ENCODE results near the gene C8B.

The C8B gene

DNA sequence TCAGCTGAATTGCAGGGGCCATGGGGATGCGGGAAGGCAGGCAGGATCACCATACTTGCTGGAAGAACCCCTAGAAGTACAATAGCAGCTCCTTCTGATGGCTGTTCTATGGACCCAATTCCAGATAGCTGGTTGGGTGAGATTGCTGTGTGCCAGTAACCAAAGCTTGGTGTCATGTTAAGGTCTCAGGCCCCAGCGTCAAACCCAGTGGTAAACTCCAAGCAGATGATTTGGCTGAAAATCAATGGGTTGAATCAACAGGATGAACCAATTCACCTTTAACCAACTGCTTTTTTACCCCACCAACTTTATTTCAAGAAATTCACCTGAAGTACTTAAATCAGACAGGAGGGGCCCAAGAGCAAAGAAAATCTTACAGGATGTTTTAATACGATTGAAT is 37.8 kb downstream of the C8B start:
- DNase-seq = no peak

DNA sequence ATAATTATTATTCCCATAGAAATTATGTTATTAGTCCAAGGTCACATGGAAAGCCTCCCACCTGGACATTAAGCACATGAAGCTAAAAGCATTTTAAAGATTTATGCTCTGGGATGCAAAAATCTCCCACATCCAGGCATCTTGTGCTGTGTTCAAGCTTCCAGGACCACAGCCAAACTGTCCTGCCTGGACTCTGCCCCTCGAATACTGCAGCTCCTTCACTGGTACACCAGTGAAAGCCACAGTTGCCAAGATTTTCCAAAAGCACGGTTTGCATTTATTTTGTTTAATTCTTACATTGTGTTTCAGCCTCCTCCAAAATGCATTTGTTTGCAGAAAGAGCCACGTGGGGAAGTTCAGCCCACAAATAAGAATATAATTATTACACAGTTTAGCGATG is 38.6 kb downstream of the C8B start:
- DNase-seq = no peak

DNA sequence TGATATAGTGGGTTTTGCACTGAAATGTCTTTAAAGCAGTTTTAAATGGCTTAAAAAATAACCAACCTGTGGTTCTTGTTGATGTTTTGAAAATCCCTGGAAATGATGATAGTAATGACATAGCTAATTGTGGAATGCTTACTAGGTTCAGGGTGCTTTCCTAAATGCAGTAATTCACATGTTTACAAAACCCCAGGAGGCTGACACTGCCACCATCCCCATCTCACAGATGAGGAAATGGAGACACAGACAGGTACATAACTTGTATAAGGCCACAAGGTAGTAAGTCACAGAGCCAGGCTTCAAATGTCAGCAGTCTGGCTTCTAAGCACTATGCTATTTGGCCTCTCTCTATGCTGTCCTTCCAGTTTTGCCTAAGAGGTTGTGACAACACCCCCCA is 40.6 kb downstream of the C8B start:
- no peak for DNase-seq

- no peak for DNase-seq
These were observed 41.7 kb downstream of the C8B start for GRCh38 chr1:56924116-56924515.

DNA sequence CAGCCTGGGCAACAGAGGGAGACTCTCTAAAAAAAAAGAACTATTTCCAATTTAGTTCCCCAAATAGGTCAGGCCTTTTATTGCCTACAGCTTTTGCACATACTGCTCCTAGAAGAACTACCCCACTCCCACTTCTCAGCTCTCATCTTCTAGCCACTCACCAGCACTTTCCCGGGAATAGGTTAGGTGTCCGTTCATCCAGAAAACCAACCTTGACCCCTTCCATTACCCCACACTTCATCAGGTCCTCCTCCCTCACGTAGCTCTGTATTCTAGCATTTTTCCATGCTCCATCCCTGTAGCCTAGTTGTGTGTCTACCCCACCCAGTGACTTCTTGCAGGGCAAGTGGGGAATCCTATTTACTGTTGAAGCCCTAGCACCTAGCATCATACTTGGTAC is 42.6 kb downstream of the C8B start:
- no peak for DNase-seq

- no peak for DNase-seq
These were observed 43.3 kb downstream of the C8B start for GRCh38 chr1:56922507-56922906.

DNA sequence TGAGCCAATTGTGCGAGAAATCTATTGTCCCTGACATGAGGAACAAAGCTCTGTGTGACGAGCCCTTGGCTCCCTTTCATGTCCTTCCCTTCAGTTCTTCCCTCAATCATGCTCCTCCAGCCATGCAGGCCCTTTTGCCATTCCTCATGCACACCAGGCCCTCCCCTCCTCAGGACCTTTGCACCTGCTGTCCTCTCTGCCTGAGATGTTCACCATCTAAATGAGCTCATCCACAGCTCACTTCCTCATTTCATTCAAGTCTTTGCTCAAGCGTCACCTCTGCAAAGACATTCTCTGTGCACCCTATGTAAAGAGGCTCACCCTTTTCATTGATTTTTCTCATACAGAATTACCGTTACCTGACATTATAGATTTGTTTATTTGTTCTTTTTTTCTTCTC is 43.7 kb downstream of the C8B start:
- no peak for DNase-seq

DNA sequence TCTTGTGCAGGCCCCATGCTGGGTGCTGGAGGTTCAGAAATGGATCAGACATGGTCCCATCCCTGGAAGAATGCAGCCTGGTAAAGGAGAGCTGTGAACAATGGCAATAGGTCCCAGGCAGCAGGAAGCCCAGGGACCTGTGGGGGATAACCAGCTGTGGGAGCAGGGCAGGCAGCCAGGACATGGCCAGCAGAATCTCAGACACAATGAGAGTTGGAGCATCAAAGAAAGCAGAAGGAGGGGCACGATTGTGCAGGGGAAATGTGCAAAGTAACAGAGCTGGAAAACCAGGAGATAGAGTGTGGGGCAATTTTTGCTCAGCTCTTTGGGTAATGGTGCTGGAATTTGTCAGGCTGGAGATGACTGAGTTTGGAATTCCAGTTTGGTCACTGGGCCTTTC is 44.3 kb downstream of the C8B start:
- DNase-seq = no peak

DNA sequence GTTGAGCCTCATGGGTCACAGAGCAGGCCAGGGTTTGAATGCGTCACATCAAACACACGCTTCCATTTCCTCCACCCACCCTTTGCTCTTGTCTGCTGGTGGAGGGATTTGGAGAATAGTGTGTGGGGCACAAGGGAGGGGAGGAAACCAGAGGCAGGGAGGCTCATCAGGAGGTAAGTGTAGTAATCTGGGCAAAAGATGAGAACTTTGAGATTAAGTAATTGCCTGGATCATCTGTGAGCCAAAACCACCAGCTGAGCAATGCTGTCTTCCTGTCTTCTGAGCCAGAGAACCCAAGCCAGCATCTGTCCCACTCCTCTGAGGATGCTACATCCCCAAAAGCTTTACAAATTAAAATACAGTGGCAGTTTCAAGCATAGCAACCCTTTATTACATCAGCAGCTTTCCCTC is 45.2 kb downstream of the C8B start:
- no peak for DNase-seq

- no peak for DNase-seq
These were observed 48.5 kb downstream of the C8B start for GRCh38 chr1:56917356-56917755.

DNA sequence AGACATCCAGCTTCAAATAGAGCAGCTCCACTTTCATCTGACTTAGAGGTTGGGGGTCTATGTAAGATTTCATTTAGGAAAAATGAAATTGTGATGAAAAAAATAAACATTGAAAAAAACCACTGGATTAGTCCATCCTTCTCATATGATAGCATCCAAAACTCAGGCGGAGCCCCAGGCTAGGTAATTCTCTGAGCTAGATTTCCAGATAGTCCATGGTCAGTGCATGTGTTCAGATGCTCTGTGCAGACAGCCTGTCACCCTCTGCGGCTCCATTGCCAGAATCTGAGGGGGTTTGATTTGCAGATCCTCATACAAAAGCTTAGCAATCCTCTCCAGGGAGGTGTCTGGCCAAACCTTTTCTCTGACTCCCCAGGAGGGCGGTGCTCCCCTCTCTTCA is 49.2 kb downstream of the C8B start:
- DNase-seq = no peak

DNA sequence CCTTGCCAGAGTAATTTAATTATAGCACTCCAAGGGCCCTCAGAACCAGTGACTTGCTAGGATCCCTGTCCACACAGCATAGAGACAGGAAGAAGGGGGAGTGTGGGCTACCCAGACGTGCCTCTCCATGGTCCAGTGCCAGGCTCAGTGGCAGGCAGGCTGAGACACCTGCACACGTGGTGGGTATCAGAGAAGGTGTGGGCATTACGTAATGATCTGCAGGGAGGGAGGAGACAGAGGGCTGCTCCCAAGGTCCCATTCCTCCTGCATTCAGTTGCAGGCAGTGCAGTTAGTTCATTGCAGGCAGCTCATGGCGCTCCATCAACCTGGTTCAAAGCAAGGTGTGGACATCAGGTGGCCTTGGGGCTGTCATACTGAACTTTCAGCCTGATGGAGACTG is 49.9 kb downstream of the C8B start:
- DNase-seq = no peak

- DNase-seq = no peak
These were observed 53.5 kb downstream of the C8B start for GRCh38 chr1:56912325-56912724.

GRCh38 chr1:56911098-56911938 is 54.5 kb downstream of the C8B start:
- no peak for DNase-seq

- no peak for DNase-seq
These were observed 55.3 kb downstream of the C8B start for GRCh38 chr1:56910441-56910985.

GRCh38 chr1:56908619-56909221 is 57.1 kb downstream of the C8B start:
- no peak for DNase-seq

GRCh38 chr1:56905667-56906066 is 60.1 kb downstream of the C8B start:
- DNase-seq = no peak

DNA sequence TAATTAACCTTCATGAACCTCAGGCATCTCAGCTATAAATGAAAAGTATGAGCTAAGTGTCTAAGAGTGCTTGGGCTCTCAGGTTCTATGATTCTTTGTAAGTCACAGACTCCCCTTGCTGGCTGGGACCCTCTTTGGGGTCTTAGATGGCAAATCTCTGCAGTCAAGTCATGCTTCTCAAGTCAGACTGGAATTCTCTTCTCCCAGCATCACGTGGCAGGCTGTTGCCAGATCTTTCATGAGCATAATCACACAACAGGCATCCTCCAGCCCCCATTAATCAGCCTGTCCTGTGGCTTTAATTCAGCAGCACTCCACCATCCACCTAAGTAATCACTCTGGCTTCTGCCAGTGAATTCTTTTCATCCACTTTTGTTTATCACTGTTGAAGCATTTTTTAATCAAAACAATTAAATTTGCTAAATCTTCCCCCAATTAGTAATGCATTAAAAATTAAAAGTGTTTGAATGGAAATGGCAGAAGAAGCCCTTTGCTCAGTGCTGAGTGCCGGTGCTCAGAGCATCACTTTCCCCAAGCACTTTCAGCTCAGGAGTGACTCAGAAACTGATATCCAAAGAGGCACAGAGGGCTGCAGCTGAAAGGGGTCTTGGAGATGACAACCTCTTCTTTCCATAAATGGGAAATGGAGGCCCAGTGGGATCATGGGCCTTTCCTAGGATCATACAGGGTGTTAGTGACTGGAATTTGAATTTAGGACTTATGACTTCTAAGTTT is 61.0 kb downstream of the C8B start:
- no peak for DNase-seq

GRCh38 chr1:56903778-56904177 is 62.0 kb downstream of the C8B start:
- DNase-seq = no peak

DNA sequence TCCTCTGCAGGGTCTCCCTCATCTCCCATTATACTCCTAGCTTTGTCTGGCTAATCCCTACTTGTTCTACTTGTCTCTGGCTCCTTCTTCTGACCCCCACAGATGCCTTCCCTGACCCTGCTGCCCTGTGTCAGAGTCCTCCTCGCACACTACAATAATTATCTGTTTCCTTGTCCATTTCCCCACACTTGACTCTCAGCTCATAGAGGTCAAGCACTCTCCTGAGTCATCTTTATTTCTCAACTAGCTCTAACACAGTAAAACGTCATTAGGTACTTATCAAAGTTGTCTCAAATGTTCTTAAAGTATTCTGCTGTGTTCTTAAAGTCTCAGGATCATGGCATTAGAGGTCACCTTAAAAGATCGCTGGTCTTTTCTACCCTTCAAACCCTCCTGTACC is 64.1 kb downstream of the C8B start:
- DNase-seq = no peak

DNA sequence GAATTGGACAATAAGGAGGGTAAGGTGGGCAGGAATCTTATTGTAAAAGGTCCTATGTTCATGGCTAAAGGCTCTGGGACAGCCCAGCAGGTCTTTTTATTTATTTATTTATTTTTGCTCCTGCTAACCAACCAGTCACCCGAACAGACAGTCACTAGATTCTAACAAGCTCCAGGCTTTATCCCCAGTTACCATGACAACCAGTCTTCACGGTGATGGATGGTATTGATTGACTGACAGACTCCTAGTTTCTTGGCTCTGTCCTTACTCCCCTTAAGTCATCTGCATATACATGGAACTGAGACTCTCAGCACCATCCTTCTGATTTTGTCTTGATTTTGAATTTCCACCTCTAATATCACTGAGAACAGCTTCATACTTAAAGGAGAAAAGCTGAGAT is 66.9 kb downstream of the C8B start:
- no peak for DNase-seq

DNA sequence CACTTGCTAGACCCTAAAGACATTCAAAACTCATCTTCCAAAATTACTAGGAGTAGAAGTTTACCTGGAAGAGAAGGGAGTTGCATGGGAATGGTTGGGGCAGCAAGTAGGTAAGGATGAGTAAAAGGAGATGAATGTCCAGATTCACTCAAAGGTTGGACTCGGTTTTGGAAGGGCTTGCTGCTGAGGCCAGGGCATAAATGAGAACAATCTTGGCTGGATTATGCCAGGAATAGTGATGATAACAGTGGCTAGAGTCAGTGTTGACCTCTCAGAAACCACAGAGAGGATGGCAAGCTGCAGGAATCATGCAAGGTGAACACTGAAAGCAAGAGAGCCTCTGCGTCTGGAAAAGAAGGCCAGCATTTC is 67.8 kb downstream of the C8B start:
- DNase-seq = no peak

DNA sequence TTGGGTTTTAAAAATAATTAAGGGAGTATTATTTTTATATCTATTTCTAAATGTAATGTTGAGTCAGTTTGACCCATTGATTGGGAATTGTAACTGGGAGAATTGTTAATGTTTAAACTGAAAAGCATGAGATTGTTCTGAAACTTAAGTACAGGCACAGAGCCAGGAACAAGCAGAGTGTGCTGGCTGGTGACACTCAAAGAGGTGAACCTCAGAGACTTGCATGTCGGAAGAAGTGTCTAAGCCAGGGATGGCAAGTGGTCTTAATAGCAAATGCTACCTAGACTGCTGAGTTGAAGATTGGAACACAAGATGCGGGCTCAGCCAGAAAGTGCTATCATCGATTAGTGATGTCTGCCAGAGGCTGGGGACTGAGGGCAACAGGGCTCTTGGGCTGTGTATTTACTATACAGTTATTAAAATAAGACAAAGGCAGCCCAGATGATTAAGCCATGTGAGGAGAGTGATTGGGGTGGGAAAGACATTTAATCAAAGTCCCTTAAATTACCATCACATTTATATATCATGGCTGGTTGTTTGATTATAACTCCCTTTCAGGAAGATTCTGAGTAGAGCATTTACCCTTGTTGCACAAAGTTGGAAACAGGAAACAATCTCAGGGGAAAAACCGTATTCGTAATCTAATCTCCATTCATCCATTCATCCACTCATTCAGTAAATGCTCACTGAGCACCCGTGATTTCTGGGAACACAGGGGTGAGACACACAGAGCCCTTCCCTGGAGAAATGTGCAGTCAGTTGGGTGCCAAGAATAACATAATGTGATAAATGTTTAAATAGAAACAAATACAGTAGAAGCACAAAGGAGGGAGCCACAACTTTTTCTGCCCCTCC is 68.4 kb downstream of the C8B start:
- no peak for DNase-seq

Data from 8988T (cell line).